ENCODE measurements around the gene GALE. TPM values are rescaled to one million over a fixed set of nuclear protein-coding genes. Genes with fewer than 3 reads are reported as not detected.
"Not testable (repeated sequence)": the region's sequence is repeated elsewhere in the genome, so short reads cannot be mapped to it uniquely, and the experiment has no call there.

The GALE gene
- total RNA-seq, 2 experiments from 2014 or later = 49.4 to 54.9 TPM

GRCh38 chr1:23798662-23799142 is 1.9 kb downstream of the GALE start:
- ChIA-PET POLR2A (interaction anchor here (0.6 to 2.6 kb wide), 2 partner anchors 8 to 55 kb away, joined by 3 to 20 read pairs; partner anchors contain the start of genes ELOA and LYPLA2), CTCF (interaction anchor here (1.2 to 6.5 kb wide), 4 partner anchors 11 to 28 kb away, joined by 5 to 38 read pairs (median 6); no protein-coding TSS in a partner anchor)
- H3K4me3 Mint-ChIP-seq = no peak overlapping the region
- no peaks in the 10 kb centered on the region for H3K27me3 Mint-ChIP-seq
- no peak for DNase-seq
- H3K36me3 Mint-ChIP-seq = peaks cover 21% of the 10 kb centered on the region
- intact Hi-C loops (cut with micrococcal nuclease) = no loop called here
- peaks cover 14% of the 10 kb centered on the region for H3K4me1 Mint-ChIP-seq (ENCODE audit: low read depth)
- H3K9me3 Mint-ChIP-seq = no peaks in the 10 kb centered on the region
- H3K27ac Mint-ChIP-seq = no peak overlapping the region

GRCh38 chr1:23797478-23798448 is 2.8 kb downstream of the GALE start:
- H3K4me3 Mint-ChIP-seq = no peak overlapping the region
- ChIA-PET POLR2A (interaction anchor here (0.6 kb wide), 1 partner anchor 296 kb away, joined by 3 read pairs; no protein-coding TSS in a partner anchor), CTCF (interaction anchor here (0.8 to 6.5 kb wide), 4 partner anchors 12 to 27 kb away, joined by 4 to 38 read pairs (median 6); no protein-coding TSS in a partner anchor)
- H3K9me3 Mint-ChIP-seq = no peaks in the 10 kb centered on the region
- intact Hi-C loops (cut with micrococcal nuclease) = no loop called here
- peaks cover 21% of the 10 kb centered on the region for H3K36me3 Mint-ChIP-seq
- H3K4me1 Mint-ChIP-seq (ENCODE audit: low read depth) = peaks cover 20% of the 10 kb centered on the region
- H3K27me3 Mint-ChIP-seq = no peaks in the 10 kb centered on the region
- H3K27ac Mint-ChIP-seq = no peak overlapping the region
- no peak for DNase-seq

GRCh38 chr1:23796466-23797271 is 3.9 kb downstream of the GALE start:
- Mint-ChIP-seq H3K36me3 (peaks cover 21% of the 10 kb centered on the region), H3K4me1 (ENCODE audit: low read depth) (peaks cover 27% of the 10 kb centered on the region), H3K27ac (no peak overlapping the region), H3K9me3 (no peaks in the 10 kb centered on the region), H3K27me3 (no peaks in the 10 kb centered on the region), H3K4me3 (no peak overlapping the region)
- ChIA-PET POLR2A (no interaction called here), CTCF (interaction anchor here (6.5 kb wide), 1 partner anchor 26 kb away, joined by 38 read pairs; no protein-coding TSS in a partner anchor)
- intact Hi-C loops (cut with micrococcal nuclease) = no loop called here
- no peak for DNase-seq

GRCh38 chr1:23795676-23796465 is 4.7 kb downstream of the GALE start:
- Mint-ChIP-seq H3K36me3 (peaks cover 21% of the 10 kb centered on the region), H3K9me3 (no peaks in the 10 kb centered on the region), H3K27me3 (no peaks in the 10 kb centered on the region), H3K27ac (no peak overlapping the region), H3K4me1 (ENCODE audit: low read depth) (peaks cover 29% of the 10 kb centered on the region), H3K4me3 (no peak overlapping the region)
- POLR2A ChIA-PET = no interaction called here
- CTCF ChIA-PET = no interaction called here
- intact Hi-C loops (cut with micrococcal nuclease) = no loop called here
- no peak for DNase-seq

- H3K9me3 Mint-ChIP-seq; DNase-seq; CTCF ChIA-PET; H3K27me3 Mint-ChIP-seq; H3K27ac Mint-ChIP-seq; POLR2A ChIA-PET; H3K4me3 Mint-ChIP-seq; intact Hi-C loops (cut with micrococcal nuclease): not testable (repeated sequence)
- peaks cover 37% of the 10 kb centered on the region for H3K4me1 Mint-ChIP-seq (ENCODE audit: low read depth)
- peaks cover 20% of the 10 kb centered on the region for H3K36me3 Mint-ChIP-seq
Measured at GRCh38 chr1:23794732-23795182, 5.8 kb downstream of the GALE start.

- Mint-ChIP-seq H3K27me3 (no peaks in the 10 kb centered on the region), H3K9me3 (no peaks in the 10 kb centered on the region), H3K4me1 (ENCODE audit: low read depth) (peaks cover 31% of the 10 kb centered on the region), H3K36me3 (peaks cover 18% of the 10 kb centered on the region), H3K27ac (no peak overlapping the region), H3K4me3 (no peak overlapping the region)
- no peak for DNase-seq
- CTCF ChIA-PET = no interaction called here
- intact Hi-C loops (cut with micrococcal nuclease) = no loop called here
- POLR2A ChIA-PET = interaction anchor here (0.5 to 6.9 kb wide), 3 partner anchors 15 to 172 kb away, joined by 3 to 40 read pairs (median 4); partner anchors contain the start of gene PITHD1
Measured at GRCh38 chr1:23793861-23794731, 6.5 kb downstream of the GALE start.

GRCh38 chr1:23793018-23793781 is 7.4 kb downstream of the GALE start:
- POLR2A ChIA-PET = interaction anchor here (0.5 to 6.9 kb wide), 3 partner anchors 14 to 171 kb away, joined by 3 to 40 read pairs (median 4); partner anchors contain the start of gene PITHD1
- H3K27ac Mint-ChIP-seq = peak overlapping the region; percentile 8
- CTCF ChIA-PET = no interaction called here
- peak; percentile 44 for DNase-seq
- intact Hi-C loops (cut with micrococcal nuclease) = no loop called here
- H3K4me1 Mint-ChIP-seq (ENCODE audit: low read depth) = peaks cover 29% of the 10 kb centered on the region
- peaks cover 15% of the 10 kb centered on the region for H3K36me3 Mint-ChIP-seq
- no peak overlapping the region for H3K4me3 Mint-ChIP-seq
- no peaks in the 10 kb centered on the region for H3K27me3 Mint-ChIP-seq
- no peaks in the 10 kb centered on the region for H3K9me3 Mint-ChIP-seq

- ChIA-PET CTCF (interaction anchor here (0.9 to 5.9 kb wide), 4 partner anchors 9 to 21 kb away, joined by 3 to 30 read pairs (median 7); partner anchors contain the start of gene GALE), POLR2A (interaction anchor here (2.7 to 6.9 kb wide), 2 partner anchors 8 to 13 kb away, joined by 20 to 40 read pairs; partner anchors contain the start of genes GALE and PITHD1)
- DNase-seq = no peak
- Mint-ChIP-seq H3K4me3 (peak overlapping the region; percentile 98), H3K9me3 (no peaks in the 10 kb centered on the region), H3K4me1 (ENCODE audit: low read depth) (peaks cover 29% of the 10 kb centered on the region), H3K36me3 (peaks cover 15% of the 10 kb centered on the region), H3K27me3 (no peaks in the 10 kb centered on the region), H3K27ac (peak overlapping the region; percentile 89)
- intact Hi-C loops (cut with micrococcal nuclease) = no loop called here
Measured at GRCh38 chr1:23792151-23792945, 8.2 kb downstream of the GALE start.

- intact Hi-C loops (cut with micrococcal nuclease) = loop anchor here (1.0 kb wide), 2 partner anchors 9 to 13 kb away; partner anchors contain the start of genes GALE and PITHD1
- Mint-ChIP-seq H3K4me1 (ENCODE audit: low read depth) (peaks cover 29% of the 10 kb centered on the region), H3K9me3 (no peaks in the 10 kb centered on the region), H3K27me3 (no peaks in the 10 kb centered on the region), H3K27ac (peak overlapping the region; percentile 89), H3K36me3 (peaks cover 20% of the 10 kb centered on the region), H3K4me3 (peak overlapping the region; percentile 98)
- peak; percentile 57 for DNase-seq
- ChIA-PET POLR2A (interaction anchor here (2.7 to 6.9 kb wide), 2 partner anchors 9 to 13 kb away, joined by 20 to 40 read pairs; partner anchors contain the start of genes GALE and PITHD1), CTCF (interaction anchor here (0.9 to 5.9 kb wide), 4 partner anchors 9 to 20 kb away, joined by 3 to 30 read pairs (median 7); partner anchors contain the start of gene GALE)
Measured at GRCh38 chr1:23791516-23792047, 9.0 kb downstream of the GALE start.
